OCI-LY1 (cell line): Measurements from ENCODE around the gene LMX1A.

Experiments used
- H2AFZ ChIP-seq: fragments of 200-600 bp; sonication (generic), shearing (Covaris generic); 2 replicates; pipeline ENCODE4 v1.6.0; 2014; ENCODE audit warnings: antibody characterized with exemption, mild to moderate bottlenecking, low read length
- H3F3A ChIP-seq: fragments of 200-600 bp; sonication (generic), shearing (Covaris generic); 2 replicates; pipeline ENCODE4 v1.6.0; 2014; ENCODE audit warnings: mild to moderate bottlenecking, antibody characterized with exemption, low read length, moderate library complexity; ENCODE audit not compliant: insufficient read depth
- H3K27ac ChIP-seq: fragments of 200-600 bp; sonication (generic); 2 replicates; pipeline ENCODE4 v1.5.1; 2014; ENCODE audit warnings: low read length, mixed run types, mild to moderate bottlenecking, low read depth; ENCODE audit not compliant: poor library complexity, severe bottlenecking
- H3K27me3 ChIP-seq: fragments of 200-600 bp; sonication (generic); 2 replicates; pipeline ENCODE4 v1.6.0; 2014; ENCODE audit warnings: antibody characterized with exemption, mild to moderate bottlenecking, low read length, moderate library complexity; ENCODE audit not compliant: insufficient read depth
- H3K36me3 ChIP-seq: fragments of 200-600 bp; sonication (generic); 2 replicates; pipeline ENCODE4 v1.6.1; 2014; ENCODE audit warnings: mild to moderate bottlenecking, antibody characterized with exemption, low read length, moderate library complexity, mixed read lengths; ENCODE audit not compliant: insufficient read depth
- H3K4me1 ChIP-seq: fragments of 200-600 bp; sonication (generic); 2 replicates; pipeline ENCODE4 v1.5.1; 2014; ENCODE audit warnings: mild to moderate bottlenecking, low read length, moderate library complexity; ENCODE audit not compliant: insufficient read depth, severe bottlenecking
- H3K4me2 ChIP-seq: fragments of 200-600 bp; sonication (generic), shearing (Covaris generic); 2 replicates; pipeline ENCODE4 v1.6.1; 2014; ENCODE audit warnings: low read length
- H3K4me3 ChIP-seq: fragments of 200-600 bp; sonication (generic); 2 replicates; pipeline ENCODE4 v1.5.1; 2014; ENCODE audit warnings: low read length, low read depth, mild to moderate bottlenecking, mixed read lengths; ENCODE audit not compliant: poor library complexity, severe bottlenecking
- H3K79me2 ChIP-seq: fragments of 200-600 bp; shearing (Covaris generic); 2 replicates; pipeline ENCODE4 v1.6.1; 2016; ENCODE audit warnings: mixed run types, low read length, mixed read lengths; ENCODE audit not compliant: insufficient read depth
- H3K9ac ChIP-seq: fragments of 200-600 bp; sonication (generic), shearing (Covaris generic); 2 replicates; pipeline ENCODE4 v1.6.1; 2014; ENCODE audit warnings: mild to moderate bottlenecking, low read length, mixed read lengths
- H3K9me2 ChIP-seq: fragments of 200-600 bp; sonication (generic), shearing (Covaris generic); 2 replicates; pipeline ENCODE4 v1.6.1; 2014; ENCODE audit warnings: low read depth, mild to moderate bottlenecking, low read length, mixed read lengths
- H3K9me3 ChIP-seq: fragments of 200-600 bp; shearing (Covaris generic); 2 replicates; pipeline ENCODE4 v1.6.1; 2014; ENCODE audit warnings: low read length, mixed read lengths
- H4K20me1 ChIP-seq: fragments of 200-600 bp; sonication (generic), shearing (Covaris generic); 2 replicates; pipeline ENCODE4 v1.6.0; 2016; ENCODE audit warnings: mild to moderate bottlenecking, low read length; ENCODE audit not compliant: insufficient read depth
- CTCF ChIP-seq: fragments of 200-600 bp; sonication (generic), shearing (Covaris generic); IDR thresholded peaks from 2 replicates; pipeline ENCODE4 v1.5.1; 2017; ENCODE audit warnings: mild to moderate bottlenecking, antibody characterized with exemption, low read length, moderate library complexity, mixed read lengths
- EZH2 ChIP-seq: fragments of 200-600 bp; sonication (generic), shearing (Covaris generic); IDR thresholded peaks from 2 replicates; pipeline ENCODE4 v1.8.0; 2017; ENCODE audit warnings: borderline replicate concordance, mixed run types, mild to moderate bottlenecking, antibody characterized with exemption, low read length, moderate library complexity, mixed read lengths

Gene LMX1A

GRCh38 chr1:165288350-165289120, 68.0 kb downstream of the LMX1A start:
- Histone ChIP-seq H3K4me1 (no peaks in the 10 kb centered on the region), H4K20me1 (no peaks in the 10 kb centered on the region), H3K9me2 (no peaks in the 10 kb centered on the region), H3K4me2 (no peak overlapping the region), H2AFZ (no peak overlapping the region), H3K79me2 (no peaks in the 10 kb centered on the region), H3F3A (no peaks in the 10 kb centered on the region), H3K36me3 (no peaks in the 10 kb centered on the region), H3K27me3 (no peaks in the 10 kb centered on the region), H3K27ac (no peak overlapping the region), H3K4me3 (no peak overlapping the region), H3K9ac (no peak overlapping the region), H3K9me3 (no peaks in the 10 kb centered on the region)
- TF ChIP-seq CTCF: no peak
- no peak for TF ChIP-seq EZH2

GRCh38 chr1:165287781-165288180, 68.7 kb downstream of the LMX1A start:
- TF ChIP-seq EZH2: no peak
- TF ChIP-seq CTCF: no peak
- Histone ChIP-seq H3K27ac (no peak overlapping the region), H3K36me3 (no peaks in the 10 kb centered on the region), H3K79me2 (no peaks in the 10 kb centered on the region), H3K9me2 (no peaks in the 10 kb centered on the region), H2AFZ (no peak overlapping the region), H3K9me3 (no peaks in the 10 kb centered on the region), H3K4me2 (no peak overlapping the region), H3K4me1 (no peaks in the 10 kb centered on the region), H3F3A (no peaks in the 10 kb centered on the region), H4K20me1 (no peaks in the 10 kb centered on the region), H3K9ac (no peak overlapping the region), H3K4me3 (no peak overlapping the region), H3K27me3 (no peaks in the 10 kb centered on the region)

GRCh38 chr1:165287329-165287728, 69.2 kb downstream of the LMX1A start:
- Histone ChIP-seq H3K9ac (no peak overlapping the region), H3K4me1 (no peaks in the 10 kb centered on the region), H3K79me2 (no peaks in the 10 kb centered on the region), H3K9me2 (no peaks in the 10 kb centered on the region), H3K36me3 (no peaks in the 10 kb centered on the region), H2AFZ (no peak overlapping the region), H3K27ac (no peak overlapping the region), H3K27me3 (no peaks in the 10 kb centered on the region), H4K20me1 (no peaks in the 10 kb centered on the region), H3K9me3 (no peaks in the 10 kb centered on the region), H3F3A (no peaks in the 10 kb centered on the region), H3K4me3 (no peak overlapping the region), H3K4me2 (no peak overlapping the region)
- TF ChIP-seq EZH2 (no peak), CTCF (no peak)
